OCI-LY3 (cell line): Measurements from ENCODE around the gene SMAD3.

ENCODE experiments used
- EZH2phosphoT487 ChIP-seq: fragments of 200-600 bp; shearing (Covaris generic); IDR thresholded peaks from 2 replicates; pipeline ENCODE4 v1.6.1; 2018; ENCODE audit warnings: antibody characterized with exemption, mixed run types, low read depth
- TF ChIP-seq, protein P1 (sequence below): fragments of 200-600, 300-600 bp; sonication (generic); IDR thresholded peaks from 2 replicates; pipeline ENCODE4 v1.5.1; 2014; ENCODE audit warnings: antibody characterized with exemption, low read length, low read depth

DNA sequence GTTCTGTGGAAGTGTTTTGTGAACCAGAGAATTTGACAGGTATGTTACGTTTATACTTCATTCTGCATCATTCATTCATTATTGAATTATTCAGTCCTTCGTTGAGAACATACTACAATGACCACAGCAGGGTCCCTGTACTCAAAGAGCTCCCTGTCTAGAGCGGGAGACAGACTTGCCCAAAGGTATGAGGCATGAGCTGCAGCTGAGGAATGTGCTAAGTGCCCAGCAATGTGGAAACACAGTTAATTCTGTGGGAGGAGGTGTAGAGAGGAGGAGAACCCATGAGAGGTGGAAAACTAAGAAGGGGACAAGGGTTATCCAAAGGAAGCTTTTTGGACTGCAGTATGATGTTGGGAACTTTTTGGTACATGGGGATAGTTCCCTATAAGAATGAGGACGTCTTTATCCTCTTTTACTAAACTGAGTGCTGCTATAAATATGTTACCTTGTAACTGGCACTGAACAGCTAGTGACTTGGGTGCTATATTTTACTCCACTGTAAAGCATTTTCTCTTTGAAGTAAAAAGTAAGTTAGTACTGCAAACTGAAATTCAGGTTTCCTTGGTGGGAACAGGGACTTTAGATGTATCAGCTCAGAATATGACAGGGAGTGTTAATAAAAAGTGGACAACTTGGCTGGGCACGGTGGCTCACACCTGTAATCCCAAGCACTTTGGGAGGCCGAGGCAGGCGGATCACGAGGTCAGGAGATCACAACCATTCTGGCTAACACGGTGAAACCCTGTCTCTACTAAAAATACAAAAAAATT, 5.7 kb downstream of the SMAD3 start:
- TF ChIP-seq, protein P1, sequence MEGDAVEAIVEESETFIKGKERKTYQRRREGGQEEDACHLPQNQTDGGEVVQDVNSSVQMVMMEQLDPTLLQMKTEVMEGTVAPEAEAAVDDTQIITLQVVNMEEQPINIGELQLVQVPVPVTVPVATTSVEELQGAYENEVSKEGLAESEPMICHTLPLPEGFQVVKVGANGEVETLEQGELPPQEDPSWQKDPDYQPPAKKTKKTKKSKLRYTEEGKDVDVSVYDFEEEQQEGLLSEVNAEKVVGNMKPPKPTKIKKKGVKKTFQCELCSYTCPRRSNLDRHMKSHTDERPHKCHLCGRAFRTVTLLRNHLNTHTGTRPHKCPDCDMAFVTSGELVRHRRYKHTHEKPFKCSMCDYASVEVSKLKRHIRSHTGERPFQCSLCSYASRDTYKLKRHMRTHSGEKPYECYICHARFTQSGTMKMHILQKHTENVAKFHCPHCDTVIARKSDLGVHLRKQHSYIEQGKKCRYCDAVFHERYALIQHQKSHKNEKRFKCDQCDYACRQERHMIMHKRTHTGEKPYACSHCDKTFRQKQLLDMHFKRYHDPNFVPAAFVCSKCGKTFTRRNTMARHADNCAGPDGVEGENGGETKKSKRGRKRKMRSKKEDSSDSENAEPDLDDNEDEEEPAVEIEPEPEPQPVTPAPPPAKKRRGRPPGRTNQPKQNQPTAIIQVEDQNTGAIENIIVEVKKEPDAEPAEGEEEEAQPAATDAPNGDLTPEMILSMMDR = no peak
- TF ChIP-seq EZH2phosphoT487 = no peak
